Neural cell (in vitro differentiated cells): ENCODE results near the gene AKR1C4. TPM values are rescaled to one million over a fixed set of nuclear protein-coding genes. Genes with fewer than 3 reads are reported as not detected.

ENCODE experiments used
- H2AFZ ChIP-seq: fragments of 200-600, 300-800 bp; sonication (generic), shearing (Covaris generic); 2 replicates; pipeline ENCODE4 v1.6.0; 2014; ENCODE audit warnings: low read depth, mild to moderate bottlenecking, antibody characterized with exemption, low read length, moderate library complexity
- H3F3A ChIP-seq: fragments of 200-600 bp; shearing (Covaris generic); 2 replicates; pipeline ENCODE4 v1.6.1; 2016; ENCODE audit warnings: mild to moderate bottlenecking, moderate library complexity, mixed read lengths, antibody characterized with exemption, low read length; ENCODE audit not compliant: insufficient read depth, poor library complexity, severe bottlenecking
- H3K27ac ChIP-seq: fragments of 200-600, 300-800 bp; sonication (generic), shearing (Covaris generic); 2 replicates; pipeline ENCODE4 v1.5.1; 2014; ENCODE audit warnings: mild to moderate bottlenecking, low read length, moderate library complexity
- H3K27me3 ChIP-seq: fragments of 300-800, 200-600 bp; sonication (generic), shearing (Covaris generic); 2 replicates; pipeline ENCODE4 v1.6.0; 2014; ENCODE audit warnings: mild to moderate bottlenecking, low read depth, low read length, moderate library complexity; ENCODE audit not compliant: insufficient read depth
- H3K36me3 ChIP-seq: fragments of 300-800, 200-600 bp; sonication (generic), shearing (Covaris generic); 2 replicates; pipeline ENCODE4 v1.5.1; 2014; ENCODE audit warnings: mild to moderate bottlenecking, antibody characterized with exemption, low read length, moderate library complexity; ENCODE audit not compliant: insufficient read depth
- H3K4me2 ChIP-seq: fragments of 300-800, 200-600 bp; sonication (generic), shearing (Covaris generic); 2 replicates; pipeline ENCODE4 v1.6.0; 2014; ENCODE audit warnings: mild to moderate bottlenecking, low read length
- H3K4me3 ChIP-seq: fragments of 300-800, 200-600 bp; sonication (generic), shearing (Covaris generic); 2 replicates; pipeline ENCODE4 v1.5.1; 2014; ENCODE audit warnings: mild to moderate bottlenecking, low read length, moderate library complexity
- H3K79me2 ChIP-seq: fragments of 200-600 bp; shearing (Covaris generic); replicated peaks from 2 replicates; pipeline ENCODE4 v1.6.0; 2014; ENCODE audit warnings: mild to moderate bottlenecking, low read length, moderate library complexity; ENCODE audit not compliant: insufficient read depth
- H3K9ac ChIP-seq: fragments of 300-800, 200-600 bp; sonication (generic), shearing (Covaris generic); 2 replicates; pipeline ENCODE4 v1.6.1; 2016; ENCODE audit warnings: mild to moderate bottlenecking, low read length, mixed read lengths
- H3K9me2 ChIP-seq: fragments of 200-600 bp; shearing (Covaris generic); 2 replicates; pipeline ENCODE4 v1.6.1; 2016; ENCODE audit warnings: mild to moderate bottlenecking, low read length, mixed read lengths; ENCODE audit not compliant: insufficient read depth
- H3K9me3 ChIP-seq: fragments of 200-600, 300-800 bp; sonication (generic), shearing (Covaris generic); 2 replicates; pipeline ENCODE4 v1.6.1; 2016; ENCODE audit warnings: mild to moderate bottlenecking, mixed run types, low read length, moderate library complexity, mixed read lengths
- H4K20me1 ChIP-seq: fragments of 200-600 bp; shearing (Covaris generic); 2 replicates; pipeline ENCODE4 v1.6.1; 2016; ENCODE audit warnings: mild to moderate bottlenecking, mixed run types; ENCODE audit not compliant: insufficient read depth
- CTCF ChIP-seq: fragments of 450-650 bp; IDR thresholded peaks from 2 replicates; pipeline ENCODE4 v1.5.1; 2014; ENCODE audit warnings: antibody characterized with exemption, mild to moderate bottlenecking, moderate library complexity; ENCODE audit not compliant: poor library complexity, severe bottlenecking
- EP300 ChIP-seq: fragments of 450-650 bp; conservative IDR thresholded peaks from 2 replicates; pipeline ENCODE4 v1.6.1; 2014; ENCODE audit warnings: antibody characterized with exemption, mild to moderate bottlenecking, moderate library complexity; ENCODE audit not compliant: poor library complexity, severe bottlenecking
- EZH2 ChIP-seq: fragments of 200-600, 300-800 bp; shearing (Covaris generic), sonication (generic); IDR thresholded peaks from 2 replicates; pipeline ENCODE4 v1.6.1; 2014; ENCODE audit warnings: antibody characterized with exemption, low read length, borderline replicate concordance, mild to moderate bottlenecking; ENCODE audit not compliant: insufficient read depth, poor library complexity, severe bottlenecking
- MXI1 ChIP-seq: fragments of 450-650 bp; conservative IDR thresholded peaks from 2 replicates; pipeline ENCODE4 v1.6.1; 2014; ENCODE audit warnings: antibody characterized with exemption, mild to moderate bottlenecking; ENCODE audit not compliant: poor library complexity, severe bottlenecking
- POLR2AphosphoS5 ChIP-seq: IDR thresholded peaks from 2 replicates; pipeline ENCODE4 v1.6.1; 2012
- RAD21 ChIP-seq: fragments of 450-650 bp; conservative IDR thresholded peaks from 2 replicates; pipeline ENCODE4 v1.6.1; 2014; ENCODE audit warnings: antibody characterized with exemption, mild to moderate bottlenecking, moderate library complexity
- REST ChIP-seq: IDR thresholded peaks from 2 replicates; pipeline ENCODE4 v1.6.1; 2012; ENCODE audit warnings: borderline replicate concordance
- SMC3 ChIP-seq: fragments of 450-650 bp; conservative IDR thresholded peaks from 2 replicates; pipeline ENCODE4 v1.6.1; 2014; ENCODE audit warnings: antibody characterized with exemption, mild to moderate bottlenecking, moderate library complexity; ENCODE audit not compliant: poor library complexity
- TAF1 ChIP-seq: IDR thresholded peaks from 2 replicates; pipeline ENCODE4 v1.6.1; 2012; ENCODE audit warnings: low read depth
- polyA plus RNA-seq: library from polyadenylated mRNA; depleted of rRNA; stranded (reverse); fragments of >200 nt; gene quantifications from 2 replicates; pipeline ENCODE4 v1.2.3, GENCODE V29; 2014

Gene AKR1C4
- polyA plus RNA-seq, 1 donor from 2014 or later = not detected

GRCh38 chr10:5259132-5259951 is 62.7 kb downstream of the AKR1C4 start:
- no peak overlapping the region for H3K4me2 ChIP-seq
- no peaks in the 10 kb centered on the region for H3K9me2 ChIP-seq
- no peaks in the 10 kb centered on the region for H3K9me3 ChIP-seq
- H3K9ac ChIP-seq = no peak overlapping the region
- no peaks in the 10 kb centered on the region for H3K27me3 ChIP-seq
- H3F3A ChIP-seq = no peaks in the 10 kb centered on the region
- no peaks in the 10 kb centered on the region for H3K79me2 ChIP-seq
- TF ChIP-seq POLR2AphosphoS5 = no peak
- no peak for TF ChIP-seq TAF1
- no peaks in the 10 kb centered on the region for H3K36me3 ChIP-seq
- no peak overlapping the region for H3K4me3 ChIP-seq
- no peak overlapping the region for H3K27ac ChIP-seq
- H4K20me1 ChIP-seq = no peaks in the 10 kb centered on the region
- no peak overlapping the region for H2AFZ ChIP-seq

- no peak for TF ChIP-seq TAF1
- TF ChIP-seq EZH2 = no peak
- no peak for TF ChIP-seq MXI1
- no peak for TF ChIP-seq SMC3
- TF ChIP-seq POLR2AphosphoS5 = no peak
- no peak for TF ChIP-seq REST
- no peak for TF ChIP-seq CTCF
- no peak overlapping the region for H3K27ac ChIP-seq
- H2AFZ ChIP-seq = no peak overlapping the region
- no peaks in the 10 kb centered on the region for H3K36me3 ChIP-seq
- H3K9ac ChIP-seq = no peak overlapping the region
- H4K20me1 ChIP-seq = no peaks in the 10 kb centered on the region
- H3K9me2 ChIP-seq = no peaks in the 10 kb centered on the region
- no peaks in the 10 kb centered on the region for H3K9me3 ChIP-seq
- H3K79me2 ChIP-seq = no peaks in the 10 kb centered on the region
- H3K27me3 ChIP-seq = no peaks in the 10 kb centered on the region
- no peak overlapping the region for H3K4me2 ChIP-seq
- no peak overlapping the region for H3K4me3 ChIP-seq
- no peaks in the 10 kb centered on the region for H3F3A ChIP-seq
Measured at GRCh38 chr10:5259952-5260578, 63.4 kb downstream of the AKR1C4 start.

- Histone ChIP-seq H3K9me2 (no peaks in the 10 kb centered on the region), H3K79me2 (no peaks in the 10 kb centered on the region), H3F3A (no peaks in the 10 kb centered on the region), H3K36me3 (no peaks in the 10 kb centered on the region), H2AFZ (no peak overlapping the region), H3K9ac (no peak overlapping the region), H3K4me2 (no peak overlapping the region), H3K27ac (no peak overlapping the region), H3K4me3 (no peak overlapping the region), H3K9me3 (no peaks in the 10 kb centered on the region), H3K27me3 (no peaks in the 10 kb centered on the region), H4K20me1 (no peaks in the 10 kb centered on the region)
- TF ChIP-seq CTCF (no peak), EP300 (no peak), TAF1 (no peak), RAD21 (no peak), POLR2AphosphoS5 (no peak)
Measured at GRCh38 chr10:5260828-5261227, 64.2 kb downstream of the AKR1C4 start.
